Measurements from ENCODE around the gene PUS1. TPM values are rescaled to one million over a fixed set of nuclear protein-coding genes. Genes with fewer than 3 reads are reported as not detected.

Gene PUS1
- total and polyA plus RNA-seq, 10 of the 15 experiments (the other 5 are each of a cell fraction or from before 2014, with no cell fraction given): 1.3 to 74.2 (median 25.4) TPM

DNA sequence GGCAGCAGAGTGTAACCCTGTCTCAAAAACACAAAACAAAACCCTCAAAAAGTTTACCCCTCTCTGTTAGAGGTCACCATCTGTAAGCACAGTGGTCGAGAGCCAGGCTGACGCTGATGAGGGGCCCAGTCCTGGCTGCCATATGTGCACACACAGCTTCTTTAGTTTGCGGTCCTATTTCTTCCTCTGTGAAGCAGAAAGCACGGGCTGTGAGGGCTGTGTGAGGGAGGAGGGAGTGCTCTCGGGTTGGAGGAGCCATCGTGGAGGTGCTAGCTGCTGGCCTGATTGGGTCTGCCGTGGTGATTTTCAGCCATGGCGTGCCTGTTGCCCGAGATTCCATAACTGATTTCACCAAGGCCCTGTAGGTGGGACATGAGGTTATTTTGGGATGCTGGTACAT, 31.2 kb upstream of the PUS1 start (continued):
- TF ChIP-seq, protein P1, sequence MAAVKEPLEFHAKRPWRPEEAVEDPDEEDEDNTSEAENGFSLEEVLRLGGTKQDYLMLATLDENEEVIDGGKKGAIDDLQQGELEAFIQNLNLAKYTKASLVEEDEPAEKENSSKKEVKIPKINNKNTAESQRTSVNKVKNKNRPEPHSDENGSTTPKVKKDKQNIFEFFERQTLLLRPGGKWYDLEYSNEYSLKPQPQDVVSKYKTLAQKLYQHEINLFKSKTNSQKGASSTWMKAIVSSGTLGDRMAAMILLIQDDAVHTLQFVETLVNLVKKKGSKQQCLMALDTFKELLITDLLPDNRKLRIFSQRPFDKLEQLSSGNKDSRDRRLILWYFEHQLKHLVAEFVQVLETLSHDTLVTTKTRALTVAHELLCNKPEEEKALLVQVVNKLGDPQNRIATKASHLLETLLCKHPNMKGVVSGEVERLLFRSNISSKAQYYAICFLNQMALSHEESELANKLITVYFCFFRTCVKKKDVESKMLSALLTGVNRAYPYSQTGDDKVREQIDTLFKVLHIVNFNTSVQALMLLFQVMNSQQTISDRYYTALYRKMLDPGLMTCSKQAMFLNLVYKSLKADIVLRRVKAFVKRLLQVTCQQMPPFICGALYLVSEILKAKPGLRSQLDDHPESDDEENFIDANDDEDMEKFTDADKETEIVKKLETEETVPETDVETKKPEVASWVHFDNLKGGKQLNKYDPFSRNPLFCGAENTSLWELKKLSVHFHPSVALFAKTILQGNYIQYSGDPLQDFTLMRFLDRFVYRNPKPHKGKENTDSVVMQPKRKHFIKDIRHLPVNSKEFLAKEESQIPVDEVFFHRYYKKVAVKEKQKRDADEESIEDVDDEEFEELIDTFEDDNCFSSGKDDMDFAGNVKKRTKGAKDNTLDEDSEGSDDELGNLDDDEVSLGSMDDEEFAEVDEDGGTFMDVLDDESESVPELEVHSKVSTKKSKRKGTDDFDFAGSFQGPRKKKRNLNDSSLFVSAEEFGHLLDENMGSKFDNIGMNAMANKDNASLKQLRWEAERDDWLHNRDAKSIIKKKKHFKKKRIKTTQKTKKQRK (IDR thresholded peaks at IDR 0.05; ENCODE audit: low read depth, low read length): no peak
- TF ChIP-seq ZNF207 (IDR thresholded peaks at IDR 0.05; ENCODE audit: borderline replicate concordance) (no peak), KAT2A (conservative IDR thresholded peaks at IDR 0.05; ENCODE audit: control insufficient read depth, low read depth, low read length) (no peak), IRF4 (IDR thresholded peaks at IDR 0.05; ENCODE audit: low read depth, low read length) (no peak)

DNA sequence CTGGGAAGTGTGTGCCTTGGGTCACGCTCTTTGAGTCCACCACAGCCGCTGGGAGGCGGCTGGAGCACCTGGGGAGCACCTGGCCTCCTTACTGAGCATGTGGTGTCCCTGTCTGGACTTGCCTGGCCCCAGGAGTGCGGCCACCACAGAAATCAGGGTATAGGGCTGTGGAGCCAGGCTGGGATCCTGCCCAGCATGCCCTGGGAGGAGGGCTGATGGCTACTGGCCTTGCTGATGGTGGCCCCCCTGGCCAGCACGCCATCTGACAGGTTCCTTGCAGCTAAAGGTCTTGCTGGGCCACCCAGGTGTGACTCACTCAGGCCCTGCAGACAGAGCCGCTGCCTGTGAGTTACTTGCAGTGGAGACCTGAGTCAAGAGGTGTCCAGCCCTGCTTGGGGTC, 28.7 kb upstream of the PUS1 start:
- ATAC-seq: no peak
- POLR2A ChIA-PET: no interaction called here
- RAD21 ChIA-PET (ENCODE audit: unreplicated experiment): no interaction called here
- no peaks in the 10 kb centered on the region for H3K36me3 ChIP-seq (ENCODE audit: control insufficient read depth in 2 of 2, insufficient read depth in 2 of 2, low read length in 1 of 2)
- H3K27ac ChIP-seq (ENCODE audit: control insufficient read depth, insufficient read depth): no peak overlapping the region
- WGBS (ENCODE audit: insufficient coverage, insufficient replicate concordance, low lambda C conversion rate, missing lambda C conversion rate): 96% methylated on average over 6 of the region's 6 CpGs
- no peak overlapping the region for H3K9ac ChIP-seq (ENCODE audit: control insufficient read depth, insufficient read depth, low read length)
- no peak overlapping the region for H2AFZ ChIP-seq (ENCODE audit: control insufficient read depth, low read depth, low read length)
- no peaks in the 10 kb centered on the region; the same call in 1 of the 2 replicates for H4K20me1 ChIP-seq (ENCODE audit: control insufficient read depth, insufficient read depth)
- SMC1A ChIA-PET (ENCODE audit: uncharacterized antibody, unreplicated experiment): no interaction called here
- in situ Hi-C loops (cut with MboI): no loop called here
- H3K4me2 ChIP-seq (ENCODE audit: control insufficient read depth, insufficient read depth): no peak overlapping the region
- no peak for DNase-seq (ENCODE audit: low read depth, low spot score)
- H3K4me3 ChIP-seq: no peak overlapping the region
- CTCF ChIA-PET: no interaction called here
- peaks cover 12% of the 10 kb centered on the region for H3K4me1 ChIP-seq (ENCODE audit: control insufficient read depth, insufficient read depth, low read length)
- BruUV-seq (replicated peaks): no TSS peak
- no peak for FAIRE-seq
- no peaks in the 10 kb centered on the region for H3K9me3 ChIP-seq (replicated peaks; ENCODE audit: control insufficient read depth, insufficient read depth, low read length)
- H3K27me3 ChIP-seq (replicated peaks in 1 of 2; ENCODE audit: control insufficient read depth in 2 of 2, insufficient read depth in 2 of 2, low read length in 1 of 2): no peaks in the 10 kb centered on the region
- H3K79me2 ChIP-seq (ENCODE audit: control insufficient read depth, insufficient read depth, low read length): no peaks in the 10 kb centered on the region
- intact Hi-C loops (cut with micrococcal nuclease; ENCODE audit: unreplicated experiment): no loop called here
- TF ChIP-seq SIX5 (IDR thresholded peaks at IDR 0.05; ENCODE audit: low read depth, low read length, severe bottlenecking) (no peak), CHD2 (IDR thresholded peaks at IDR 0.05; ENCODE audit: borderline replicate concordance, low read depth, low read length) (no peak), BACH1 (IDR thresholded peaks at IDR 0.05; ENCODE audit: borderline replicate concordance) (no peak), TARDBP (IDR thresholded peaks at IDR 0.05; ENCODE audit: borderline replicate concordance) (no peak), ASH2L (IDR thresholded peaks at IDR 0.05; ENCODE audit: borderline replicate concordance, low read depth) (no peak), CHD4 (IDR thresholded peaks at IDR 0.05) (no peak), RFX5 (IDR thresholded peaks at IDR 0.05; ENCODE audit: low read depth, low read length) (no peak), SIN3A (IDR thresholded peaks at IDR 0.05; ENCODE audit: low read depth, low read length) (no peak)
- TF ChIP-seq, protein P1 (IDR thresholded peaks at IDR 0.05; ENCODE audit: low read depth, low read length): no peak
- TF ChIP-seq, protein P2, sequence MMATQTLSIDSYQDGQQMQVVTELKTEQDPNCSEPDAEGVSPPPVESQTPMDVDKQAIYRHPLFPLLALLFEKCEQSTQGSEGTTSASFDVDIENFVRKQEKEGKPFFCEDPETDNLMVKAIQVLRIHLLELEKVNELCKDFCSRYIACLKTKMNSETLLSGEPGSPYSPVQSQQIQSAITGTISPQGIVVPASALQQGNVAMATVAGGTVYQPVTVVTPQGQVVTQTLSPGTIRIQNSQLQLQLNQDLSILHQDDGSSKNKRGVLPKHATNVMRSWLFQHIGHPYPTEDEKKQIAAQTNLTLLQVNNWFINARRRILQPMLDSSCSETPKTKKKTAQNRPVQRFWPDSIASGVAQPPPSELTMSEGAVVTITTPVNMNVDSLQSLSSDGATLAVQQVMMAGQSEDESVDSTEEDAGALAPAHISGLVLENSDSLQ (IDR thresholded peaks at IDR 0.05): no peak

All from GM12878 (cell line).